CD4-positive, alpha-beta T cell treated with Interferon alpha-2 for 1 hour (primary cell): ENCODE data around the gene TEX44.
A peak's percentile ranks its signal among the peaks of the same experiment; 100 is the strongest.
"Not testable (repeated sequence)": the region's sequence is repeated elsewhere in the genome, so short reads cannot be mapped to it uniquely, and the experiment has no call there.

ENCODE experiments used
- DNase-seq, 2 donors: peaks; one replicate each; pipeline ENCODE4 v3.0.0-alpha.2; 2020 to 2022

The TEX44 gene

DNA sequence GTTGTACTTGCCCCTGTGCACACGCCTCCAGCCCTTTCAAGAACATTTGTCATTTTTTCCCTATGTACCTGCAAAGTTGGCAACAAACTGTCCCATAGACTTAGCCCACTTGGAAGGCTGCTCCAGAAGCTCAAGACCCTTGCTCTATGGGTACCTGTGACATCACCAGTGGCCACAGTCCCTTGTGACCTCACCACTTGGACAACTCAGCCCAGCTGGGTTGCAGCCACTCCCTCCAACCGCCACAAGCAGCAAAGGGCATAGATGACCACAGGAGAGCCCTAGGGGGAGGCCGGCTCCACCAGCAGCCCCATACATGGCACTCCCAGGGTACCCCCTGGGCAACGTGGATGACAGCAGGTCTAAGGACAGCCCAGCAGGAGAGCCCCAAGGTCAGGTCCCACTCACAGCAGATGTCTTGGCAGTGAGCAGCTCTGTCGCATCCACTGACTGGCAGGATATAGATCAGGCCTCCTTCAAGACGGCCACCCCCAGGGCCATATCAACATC lies at the start of gene TEX44:
TEX44 (plus strand) TSS at position 229 of the 510 bp plus-strand sequence; CDS start at position 317, 88 bp downstream.
- no peak for DNase-seq

DNA sequence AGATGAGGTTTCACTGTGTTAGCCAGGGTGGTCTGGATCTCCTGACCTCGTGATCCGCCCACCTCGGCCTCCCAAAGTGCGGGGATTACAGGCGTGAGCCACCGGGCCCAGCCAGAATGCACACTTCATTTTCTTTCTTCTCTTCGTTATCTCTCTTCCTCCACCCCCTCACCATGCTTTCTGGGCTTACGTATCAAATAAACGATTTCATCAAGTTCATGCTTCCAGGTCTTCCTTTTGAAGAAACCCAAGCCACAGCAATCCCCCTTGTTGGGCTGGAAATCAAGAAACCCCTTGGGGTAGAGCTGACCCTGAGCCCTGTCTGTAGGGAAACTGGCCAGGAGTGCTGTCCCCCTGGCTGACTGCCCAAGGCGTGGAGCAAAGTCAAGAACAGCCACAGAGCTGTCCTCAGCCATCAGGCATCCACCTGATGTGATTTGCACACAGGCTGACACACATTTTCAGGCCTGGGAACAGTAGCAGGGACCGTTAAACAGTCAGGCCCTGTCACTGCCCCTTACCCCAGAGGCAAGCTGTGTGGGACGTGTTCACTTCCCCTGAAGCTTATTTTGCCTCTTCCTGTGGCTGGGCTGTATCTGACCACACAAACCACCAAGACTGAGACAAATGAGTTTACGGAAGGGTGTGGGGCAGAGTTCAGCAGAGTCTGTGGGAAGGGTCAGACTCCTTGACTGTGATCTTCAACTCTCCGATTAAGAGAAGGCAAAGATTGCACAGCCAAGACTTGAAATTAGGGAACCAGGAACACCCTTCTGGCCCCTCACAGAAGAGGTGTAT lies 47.4 kb upstream of the TEX44 start:
- peak; percentile 65 to 68 for DNase-seq

DNA sequence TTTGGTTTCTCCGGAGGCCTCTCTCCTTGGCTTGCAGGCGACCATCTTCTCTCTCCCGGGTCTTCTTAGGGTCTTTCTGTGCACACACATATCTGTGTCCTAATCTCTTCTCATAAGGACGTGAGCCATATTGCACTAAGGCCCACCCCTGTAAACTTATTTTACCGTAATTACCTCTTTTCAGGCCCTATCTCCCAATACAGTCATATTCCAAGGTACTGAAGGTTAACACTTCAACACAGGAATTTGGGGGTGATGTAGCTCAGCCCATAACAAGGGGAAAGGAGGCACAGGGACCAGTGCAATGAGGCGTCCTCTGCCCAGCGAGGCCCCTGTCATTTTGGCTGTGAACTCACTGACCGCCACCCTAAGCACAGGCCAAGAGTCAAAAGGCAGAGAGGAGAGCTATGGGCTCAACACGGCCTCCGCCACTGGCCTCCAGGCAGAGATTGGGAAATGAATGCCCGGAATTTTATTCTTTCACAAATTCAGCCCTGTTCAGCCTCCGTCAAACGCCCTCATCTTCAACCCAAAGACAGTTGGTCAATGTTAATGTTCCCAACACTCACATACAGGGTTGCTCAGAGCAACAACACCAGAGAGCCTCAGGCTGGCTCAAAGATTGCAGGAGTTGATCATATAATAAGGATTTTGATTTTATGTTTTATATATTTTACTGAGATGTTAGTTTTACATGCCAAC lies 46.5 kb upstream of the TEX44 start:
- DNase-seq: no peak

DNA sequence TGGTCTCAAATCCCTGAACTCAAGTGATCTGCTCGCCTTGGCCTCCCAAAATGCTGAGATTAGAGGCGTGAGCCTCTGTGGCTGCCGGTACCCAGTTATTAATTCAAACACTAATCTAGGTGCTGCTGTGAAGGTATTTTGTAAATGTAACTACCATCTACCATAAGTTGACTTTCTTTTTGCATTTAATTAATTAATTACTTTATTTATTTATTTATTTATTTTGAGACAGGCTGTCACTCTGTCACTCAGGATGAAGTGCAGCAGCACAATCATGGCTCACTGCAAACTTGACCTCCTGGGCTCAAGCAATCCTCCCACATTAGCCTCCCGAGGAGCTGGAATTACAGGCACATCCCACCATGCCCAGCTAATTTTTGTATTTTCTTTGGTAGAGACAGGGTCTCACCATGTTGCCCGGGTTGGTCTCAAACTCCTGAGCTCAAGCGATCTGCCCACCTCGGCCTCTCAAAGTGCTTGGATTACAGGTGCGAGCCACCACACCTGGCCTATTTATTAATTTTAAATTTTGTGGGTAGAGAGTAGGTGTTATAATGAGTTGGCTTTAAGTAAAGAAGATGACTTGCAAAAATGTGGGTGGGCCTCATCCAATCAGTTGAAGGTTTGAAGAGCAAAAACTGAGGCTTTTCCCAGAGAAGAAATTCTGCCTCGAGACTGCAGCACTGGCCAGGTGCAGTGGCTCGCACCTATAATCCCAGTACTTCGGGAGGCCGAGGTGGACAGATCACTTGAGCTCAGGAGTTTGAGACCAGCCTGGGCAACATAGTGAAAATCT lies 45.2 kb upstream of the TEX44 start:
- DNase-seq: no peak

DNA sequence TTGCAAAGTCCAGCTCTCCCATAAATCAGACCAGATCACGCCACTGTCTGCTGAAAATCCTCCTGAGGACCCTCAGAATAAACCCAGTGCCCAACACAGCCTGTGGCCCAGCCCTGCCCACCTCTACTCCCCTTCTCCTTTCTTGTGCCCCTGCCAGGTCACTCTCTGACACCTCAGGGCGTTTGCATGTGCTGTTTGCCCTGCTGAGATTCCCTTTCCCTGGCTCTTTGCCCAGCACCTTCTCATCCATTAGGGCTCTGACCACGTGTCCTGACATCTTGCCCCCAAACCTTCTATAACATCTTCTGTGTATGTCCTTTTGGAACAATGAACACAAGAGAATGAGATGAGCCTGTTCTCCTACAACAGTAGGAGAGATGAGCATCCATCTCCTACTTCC lies 43.9 kb upstream of the TEX44 start:
- no peak for DNase-seq

DNA sequence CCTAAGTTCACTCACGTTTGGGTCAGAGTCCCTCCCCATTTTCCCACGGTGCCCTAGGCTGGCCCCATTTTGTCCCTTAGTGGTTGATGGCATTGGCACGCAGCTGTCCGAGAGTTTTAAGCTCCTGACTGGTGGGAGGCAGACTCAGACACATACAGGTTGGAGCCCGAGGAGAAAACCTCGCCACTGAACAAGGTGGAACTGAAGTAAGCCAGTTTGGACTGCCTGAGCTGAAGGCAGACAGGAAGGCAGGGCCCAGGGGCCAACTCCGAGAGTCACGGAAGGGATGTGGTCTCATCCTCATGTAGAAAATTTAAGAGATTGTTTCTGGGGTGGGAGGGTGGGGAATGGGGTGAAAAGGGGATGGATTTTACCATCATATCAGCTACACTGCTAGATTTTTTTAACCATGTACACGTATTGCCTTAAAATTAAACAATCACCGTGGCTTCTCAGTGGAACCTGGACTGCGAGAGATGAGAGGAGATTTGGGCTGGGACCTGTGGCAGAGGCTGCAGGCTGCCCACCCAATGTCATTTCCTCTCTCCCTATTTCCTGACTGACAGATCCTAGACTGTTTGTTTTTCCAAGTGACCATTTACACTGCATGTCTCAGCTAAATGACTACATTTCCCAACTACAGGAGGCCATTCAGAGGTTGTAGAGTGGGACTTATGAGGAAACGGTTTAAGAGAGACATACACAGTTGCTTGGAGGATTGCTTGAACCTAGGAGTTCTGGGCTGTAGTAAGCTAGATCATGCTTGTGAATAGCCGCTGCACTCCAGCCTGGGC lies 43.0 kb upstream of the TEX44 start:
- no peak for DNase-seq

DNA sequence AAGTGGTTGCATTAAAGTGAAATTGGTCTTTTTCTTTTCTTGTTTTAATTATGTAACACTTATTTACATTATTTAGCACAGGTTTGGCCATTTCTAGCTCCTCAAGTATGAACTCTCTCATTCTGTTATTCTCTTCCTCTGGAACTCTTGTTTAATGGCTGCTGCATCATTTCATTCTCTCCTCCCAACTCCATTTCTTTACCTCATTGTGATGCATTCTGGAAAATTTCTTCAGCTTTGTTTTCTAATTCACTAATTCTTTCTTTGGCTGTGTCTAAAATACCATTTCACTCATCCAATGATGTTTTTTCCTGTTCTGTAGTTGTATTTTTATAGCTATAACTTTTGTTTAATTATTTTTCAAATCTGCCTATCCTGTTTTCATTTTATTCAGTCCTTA lies 39.9 kb upstream of the TEX44 start:
- no peak for DNase-seq

DNA sequence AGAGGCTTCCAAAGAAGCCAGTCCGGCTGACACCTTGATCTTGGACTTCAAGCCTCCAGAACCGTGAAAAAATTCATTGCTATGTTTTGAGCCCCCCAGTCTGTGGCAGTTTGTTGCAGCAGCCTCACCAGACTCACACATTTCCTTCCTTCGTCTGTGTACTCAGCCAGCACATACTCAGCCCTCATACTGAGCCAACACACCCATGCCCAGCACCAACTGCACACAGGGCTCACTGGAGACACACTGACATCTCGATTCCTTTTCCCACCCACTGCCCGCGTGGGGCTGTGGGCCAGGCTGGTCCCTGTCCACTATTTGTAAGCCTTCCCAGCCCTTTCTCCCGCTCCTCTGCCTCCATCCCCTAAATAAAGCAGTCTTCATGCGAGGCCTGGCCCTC lies 38.3 kb upstream of the TEX44 start:
- DNase-seq: no peak

DNA sequence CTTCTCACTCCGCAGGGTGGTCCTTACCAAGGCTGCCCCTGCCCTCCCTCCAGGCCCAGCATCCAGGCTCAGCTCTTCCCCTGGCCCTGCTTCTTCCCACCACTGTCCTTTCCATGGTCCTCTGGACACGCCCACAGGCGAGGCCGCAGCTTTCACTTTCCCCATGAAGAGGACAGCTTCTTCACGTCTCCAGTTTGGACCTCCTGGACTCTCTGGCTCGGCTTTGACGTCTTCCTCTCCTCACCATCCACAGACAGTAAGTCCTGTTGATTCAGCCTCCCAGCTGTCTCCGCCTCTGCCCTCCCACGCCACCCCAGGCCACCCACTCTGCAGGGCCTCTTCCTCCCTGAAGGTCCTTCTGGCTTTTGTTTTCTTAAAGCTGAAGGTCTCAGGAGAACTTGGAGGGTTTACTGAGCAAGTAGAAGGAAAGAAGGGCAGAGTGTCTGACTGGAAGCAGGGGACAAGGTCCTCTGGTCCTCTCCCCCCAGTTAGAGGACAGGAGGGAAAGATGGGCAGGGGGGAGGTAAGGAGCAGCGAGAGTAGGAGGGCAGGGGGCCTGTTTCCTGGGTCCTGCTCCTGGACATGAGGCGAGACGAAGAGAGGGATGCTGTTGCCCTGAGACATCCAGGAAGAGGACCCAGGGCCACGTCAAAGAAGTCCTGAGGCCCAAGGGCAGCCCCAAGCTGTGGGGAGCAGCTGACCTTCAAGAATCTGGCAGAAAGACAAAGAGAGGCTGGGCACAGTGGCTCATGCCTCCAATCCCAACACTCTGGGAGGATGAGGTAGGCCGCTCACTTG lies 37.7 kb upstream of the TEX44 start:
- peak; percentile 20 to 41 for DNase-seq

DNA sequence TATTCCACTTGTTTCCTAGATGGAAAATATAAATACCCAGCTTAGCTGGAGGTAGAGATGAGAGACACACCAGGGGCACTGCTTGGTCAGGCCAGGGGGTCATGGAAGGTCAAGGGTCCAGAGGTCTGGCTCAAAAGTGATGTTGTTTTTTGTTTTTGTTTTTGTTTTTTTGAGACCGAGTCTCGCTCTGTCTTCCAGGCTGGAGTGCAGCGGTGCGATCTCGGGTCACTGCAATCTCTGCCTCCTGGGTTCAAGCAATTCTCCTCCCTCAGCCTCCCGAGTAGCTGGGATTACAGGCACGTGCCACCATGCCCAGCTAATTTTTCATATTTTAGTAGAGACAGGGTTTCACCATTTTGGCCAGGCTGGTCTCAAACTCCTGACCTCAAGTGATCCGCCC lies 36.2 kb upstream of the TEX44 start:
- not testable (repeated sequence) for DNase-seq

DNA sequence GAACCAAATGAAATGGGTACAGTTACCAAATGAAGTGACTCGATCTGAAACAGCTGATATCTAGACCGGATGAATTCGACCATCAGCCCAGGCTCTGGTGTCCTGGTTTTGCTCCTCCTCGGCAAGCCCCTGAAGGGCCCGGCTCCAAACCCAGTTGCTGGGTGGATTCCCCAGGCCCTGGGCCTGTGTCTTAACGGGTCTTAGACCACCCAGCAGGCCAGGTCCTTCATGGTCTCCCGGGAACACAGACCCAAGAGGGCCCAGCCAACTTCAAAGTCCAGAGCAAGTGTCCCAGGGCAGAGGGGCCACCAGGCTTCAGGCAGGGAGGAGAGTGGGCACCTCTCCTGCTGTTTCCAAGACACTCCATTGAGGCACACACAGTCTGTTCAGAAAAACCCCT lies 35.7 kb upstream of the TEX44 start:
- no peak for DNase-seq

DNA sequence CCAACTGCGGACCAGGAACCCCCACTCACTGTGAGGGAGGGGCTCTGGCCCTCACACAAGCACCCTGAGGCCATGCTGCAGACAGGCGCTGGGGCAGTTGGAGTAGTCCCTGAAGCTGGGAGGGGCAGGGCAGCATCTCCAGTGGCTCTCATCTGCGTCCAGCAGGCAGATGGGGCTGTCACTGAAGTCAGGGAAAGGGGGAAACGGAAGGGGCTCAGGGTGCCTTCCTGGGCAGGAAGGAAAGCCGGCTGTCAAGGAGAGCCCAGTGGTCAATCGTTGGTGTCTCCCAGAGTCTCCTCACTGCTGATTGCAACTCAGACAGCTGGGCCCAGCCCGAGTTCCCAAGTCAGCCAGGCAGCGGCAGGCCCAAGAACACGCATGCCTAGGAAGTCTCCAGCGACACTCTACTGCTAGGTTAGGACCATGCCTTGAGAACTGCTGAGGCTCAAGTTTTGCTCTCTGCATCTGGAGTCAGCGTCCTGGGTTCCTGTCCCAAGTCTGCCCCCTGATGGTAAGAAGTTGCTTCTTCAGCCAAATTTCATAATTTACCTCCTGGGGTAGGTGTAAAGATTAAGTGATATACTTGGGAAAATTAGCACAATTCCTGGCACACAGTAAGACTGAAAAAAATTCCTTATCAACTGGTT lies 35.0 kb upstream of the TEX44 start:
- peak; percentile 76 to 86 for DNase-seq

DNA sequence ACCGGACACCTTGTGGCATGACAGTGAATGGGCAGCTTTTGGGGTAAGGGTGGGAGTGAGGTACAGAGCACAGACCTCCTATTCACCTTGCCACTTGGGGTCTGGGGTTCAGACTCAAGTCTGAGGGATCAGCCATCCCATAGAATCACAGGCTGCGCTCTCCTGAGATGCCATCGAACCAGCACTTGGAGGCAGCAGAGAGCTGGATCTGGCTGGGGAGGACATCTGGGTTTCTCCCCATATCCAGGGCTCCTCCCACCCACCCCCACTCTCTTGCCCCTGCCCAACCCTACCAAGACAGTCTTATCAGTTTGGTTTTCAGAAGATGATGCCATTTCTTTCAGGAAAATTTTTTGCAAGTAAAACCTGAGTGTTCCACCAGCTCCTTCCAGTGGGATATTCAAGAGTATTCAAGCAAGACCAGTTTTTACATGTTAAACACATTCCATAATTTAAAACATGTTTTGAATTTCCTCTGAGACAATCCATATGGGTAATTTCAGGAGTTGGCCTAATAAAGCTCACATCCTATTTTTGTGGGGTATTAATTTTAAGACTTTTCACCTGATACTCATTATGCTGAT lies 29.2 kb upstream of the TEX44 start:
- DNase-seq: peak; percentile 21 to 28

DNA sequence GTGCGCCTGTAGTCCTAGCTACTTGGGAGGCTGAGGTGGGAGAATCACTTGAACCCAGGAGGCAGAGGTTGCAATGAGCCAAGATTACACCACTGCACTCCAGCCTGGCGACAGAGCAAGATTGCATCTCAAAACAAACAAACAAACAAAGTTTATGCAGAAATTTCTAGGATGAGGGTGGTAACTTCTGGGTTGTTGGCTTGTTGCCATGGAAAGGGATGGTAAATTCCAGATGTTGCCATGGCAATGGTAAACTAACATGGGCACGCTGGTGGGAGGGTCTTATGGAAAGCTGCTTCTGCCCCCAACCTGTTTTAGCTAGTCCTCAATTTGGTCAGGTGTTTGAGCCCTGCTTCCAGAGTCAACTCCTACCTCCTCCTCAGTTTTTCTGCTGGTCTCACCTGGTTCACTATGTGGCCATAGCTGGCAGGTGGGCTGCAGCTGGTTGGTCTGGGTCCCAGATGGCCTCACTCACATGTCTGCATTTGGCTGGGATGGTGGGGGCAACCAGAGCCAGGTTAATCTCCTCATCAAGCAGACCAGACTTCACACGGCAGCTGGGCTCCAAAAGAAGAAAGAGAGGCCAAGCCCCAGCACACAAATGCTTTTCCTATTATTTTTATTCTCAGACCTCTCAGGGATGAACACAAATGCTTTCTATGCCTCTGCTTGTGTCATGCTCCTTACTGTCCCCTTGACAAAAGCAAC lies 26.6 kb upstream of the TEX44 start:
- no peak for DNase-seq

DNA sequence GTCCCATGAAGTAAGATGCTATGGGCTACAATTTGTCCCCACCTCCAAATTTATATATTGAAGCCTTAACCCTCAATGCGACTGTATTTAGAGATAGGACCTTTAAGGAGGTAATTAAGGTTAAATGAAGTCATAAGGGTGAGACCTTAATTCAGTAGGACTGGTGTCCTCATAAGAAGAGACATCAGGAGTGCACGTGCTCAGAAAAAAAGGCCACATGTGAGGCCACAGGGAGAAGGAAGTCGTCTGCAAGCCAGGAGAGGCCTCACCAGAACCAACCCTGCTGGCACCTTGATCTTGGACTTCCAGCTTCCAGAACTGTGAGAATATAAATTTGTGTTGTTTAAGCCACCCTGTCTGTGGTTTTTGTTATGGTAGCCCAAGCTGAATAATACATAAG lies 25.5 kb upstream of the TEX44 start:
- DNase-seq: no peak

DNA sequence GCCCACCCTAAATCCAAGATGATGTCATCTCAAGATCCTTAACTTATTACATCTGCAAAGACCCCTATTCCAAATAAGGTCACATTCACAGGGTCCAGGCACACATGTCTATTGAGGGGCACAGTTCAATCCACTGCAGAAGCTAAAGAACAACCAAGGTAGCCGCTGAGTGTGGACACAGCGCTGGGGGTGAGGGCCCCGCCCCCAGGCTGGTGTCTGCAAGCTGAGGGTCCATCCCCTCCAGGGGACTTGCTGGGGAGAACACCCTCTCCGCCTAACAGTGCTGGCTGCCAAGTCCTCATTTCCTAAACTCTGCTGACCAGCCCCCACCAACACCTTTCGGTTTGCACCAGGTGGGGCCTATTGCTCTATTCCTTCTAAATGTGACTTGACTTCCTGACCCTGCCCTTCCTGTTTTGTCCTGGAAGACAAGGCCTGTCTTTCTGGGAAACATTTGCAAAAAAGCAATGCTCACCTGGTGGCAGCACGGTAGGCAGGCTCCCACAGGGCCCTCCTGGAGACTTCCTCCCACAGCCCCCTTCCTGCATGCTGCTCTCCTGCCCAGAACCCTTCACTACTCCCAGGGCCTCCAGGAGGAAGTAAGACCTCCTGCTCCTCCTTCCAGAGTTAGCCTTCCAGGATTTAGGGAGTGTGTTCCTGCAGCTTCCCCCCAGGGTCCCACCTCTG lies 24.4 kb upstream of the TEX44 start:
- no peak for DNase-seq

DNA sequence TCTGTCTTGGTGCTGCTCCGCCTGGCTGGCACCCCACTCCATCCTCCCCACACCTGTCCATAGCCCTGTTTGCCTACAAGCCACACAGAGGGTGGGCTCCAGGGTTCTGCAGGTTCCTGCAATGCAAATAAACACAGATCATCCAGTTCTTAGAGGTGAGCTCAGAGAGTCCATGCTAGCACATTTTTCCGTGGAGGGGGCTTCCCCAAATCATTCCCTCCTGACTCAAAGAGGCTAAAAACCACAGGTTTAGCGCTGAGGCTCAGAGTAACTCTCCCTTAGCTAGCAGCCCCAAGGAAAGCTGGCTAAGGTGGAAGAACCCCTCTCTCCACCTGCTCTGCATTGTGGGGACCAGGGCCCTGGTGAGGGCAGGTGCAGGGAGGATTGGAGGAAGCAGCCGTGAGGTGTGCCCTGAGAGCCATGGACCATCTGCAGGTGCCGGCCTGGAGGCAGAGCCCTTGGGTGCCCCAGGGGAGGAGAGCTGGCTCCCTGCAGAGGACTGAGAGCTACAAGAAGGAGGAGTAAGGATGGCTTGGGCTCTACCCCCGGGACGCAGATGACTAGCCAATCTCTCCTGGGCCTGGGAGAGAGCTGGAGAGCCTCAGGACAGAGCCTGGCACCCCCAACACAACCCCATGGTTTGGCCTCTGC lies 23.8 kb upstream of the TEX44 start:
- DNase-seq: no peak

DNA sequence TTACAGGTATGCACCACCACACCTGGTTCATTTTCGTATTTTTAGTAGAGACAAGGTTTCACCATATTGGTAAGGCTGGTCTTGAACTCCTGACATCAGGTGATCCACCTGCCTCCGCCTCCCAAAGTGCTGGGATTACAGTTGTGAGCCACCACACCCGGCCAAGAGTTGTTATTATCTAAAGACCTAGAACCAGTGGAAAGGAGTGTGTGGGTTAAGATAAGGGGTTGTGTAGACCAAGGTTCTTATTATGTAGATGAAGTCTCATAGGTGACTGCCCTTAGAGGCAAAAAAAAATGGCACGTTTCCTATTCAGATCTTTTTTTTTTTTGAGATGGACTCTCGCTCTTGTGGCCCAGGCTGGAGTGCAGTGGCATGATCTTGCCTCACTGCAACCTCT lies 21.7 kb upstream of the TEX44 start:
- not testable (repeated sequence) for DNase-seq

DNA sequence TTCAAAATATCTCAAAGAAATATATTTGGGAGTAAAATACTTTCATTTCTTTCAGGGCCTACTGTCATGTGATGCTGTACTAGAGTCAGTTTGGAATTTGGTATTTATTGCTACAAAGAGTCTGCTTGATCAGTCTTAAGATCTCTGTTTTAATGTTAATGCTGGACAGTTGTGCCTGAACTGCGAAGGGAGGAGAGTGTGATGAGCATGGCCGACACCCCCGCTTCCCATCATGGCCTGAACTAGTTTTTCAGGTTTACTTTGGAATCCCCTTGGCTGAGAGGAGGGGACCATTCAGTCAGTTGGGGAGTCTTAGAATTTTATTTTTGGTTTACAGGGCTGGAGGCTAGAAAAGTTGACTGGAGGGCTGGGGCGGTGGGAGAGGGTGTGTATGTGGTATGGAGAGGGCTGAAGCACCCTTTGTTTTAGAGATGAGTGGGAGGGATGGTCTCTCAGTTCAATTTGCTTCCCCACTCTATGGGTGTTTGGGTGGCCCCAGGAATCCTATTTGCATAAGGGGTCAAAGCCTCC lies 20.9 kb upstream of the TEX44 start:
- DNase-seq: no peak
